ENCODE measurements around the gene SNCB.

SNCB gene

GRCh38 chr5:176597417-176598389 is 32.6 kb downstream of the SNCB start:
- no peak for DNase-seq (ENCODE audit: low read depth)
- H3K4me3 ChIP-seq (ENCODE audit: low read depth, low read length), result no peak overlapping the region
- TF ChIP-seq CTCF (conservative IDR thresholded peaks at IDR 0.05; ENCODE audit: low read depth, low read length), result no peak

GRCh38 chr5:176596689-176597416 is 33.5 kb downstream of the SNCB start:
- peak overlapping the region; percentile 42 for H3K4me3 ChIP-seq (ENCODE audit: low read depth, low read length)
- peak; percentile 37 for DNase-seq (ENCODE audit: low read depth)

GRCh38 chr5:176596069-176596644 is 34.2 kb downstream of the SNCB start:
- no peak for DNase-seq (ENCODE audit: low read depth)
- TF ChIP-seq CTCF (conservative IDR thresholded peaks at IDR 0.05; ENCODE audit: low read depth, low read length), result no peak
- H3K4me3 ChIP-seq (ENCODE audit: low read depth, low read length), result no peak overlapping the region

More at GRCh38 chr5:176596689-176597416, 33.5 kb downstream of the SNCB start:
- peak; percentile 21 for TF ChIP-seq CTCF (conservative IDR thresholded peaks at IDR 0.05; ENCODE audit: low read depth, low read length)

GRCh38 chr5:176595386-176595943 is 34.9 kb downstream of the SNCB start:
- no peak for TF ChIP-seq CTCF (conservative IDR thresholded peaks at IDR 0.05; ENCODE audit: low read depth, low read length)
- H3K4me3 ChIP-seq (ENCODE audit: low read depth, low read length), result no peak overlapping the region
- no peak for DNase-seq (ENCODE audit: low read depth)

GRCh38 chr5:176594554-176594953 is 35.8 kb downstream of the SNCB start:
- H3K4me3 ChIP-seq (ENCODE audit: low read depth, low read length), result no peak overlapping the region
- DNase-seq (ENCODE audit: low read depth), result no peak
- no peak for TF ChIP-seq CTCF (conservative IDR thresholded peaks at IDR 0.05; ENCODE audit: low read depth, low read length)

- no peak for TF ChIP-seq CTCF (conservative IDR thresholded peaks at IDR 0.05; ENCODE audit: low read depth, low read length)
- H3K4me3 ChIP-seq (ENCODE audit: low read depth, low read length), result no peak overlapping the region
- no peak for DNase-seq (ENCODE audit: low read depth)
Observed at GRCh38 chr5:176593273-176593869, 37.0 kb downstream of the SNCB start.

Measured in choroid plexus epithelial cell (primary cell).